Measurements from ENCODE around the gene SLCO3A1. TPM values are rescaled to one million over a fixed set of nuclear protein-coding genes. Genes with fewer than 3 reads are reported as not detected.

Gene SLCO3A1
- total RNA-seq, 1 donor from 2014 or later = 42.3 TPM

- no peak for DNase-seq (ENCODE audit: low spot score)
These were observed 149.2 kb downstream of the SLCO3A1 start for GRCh38 chr15:92002666-92003065.

DNA sequence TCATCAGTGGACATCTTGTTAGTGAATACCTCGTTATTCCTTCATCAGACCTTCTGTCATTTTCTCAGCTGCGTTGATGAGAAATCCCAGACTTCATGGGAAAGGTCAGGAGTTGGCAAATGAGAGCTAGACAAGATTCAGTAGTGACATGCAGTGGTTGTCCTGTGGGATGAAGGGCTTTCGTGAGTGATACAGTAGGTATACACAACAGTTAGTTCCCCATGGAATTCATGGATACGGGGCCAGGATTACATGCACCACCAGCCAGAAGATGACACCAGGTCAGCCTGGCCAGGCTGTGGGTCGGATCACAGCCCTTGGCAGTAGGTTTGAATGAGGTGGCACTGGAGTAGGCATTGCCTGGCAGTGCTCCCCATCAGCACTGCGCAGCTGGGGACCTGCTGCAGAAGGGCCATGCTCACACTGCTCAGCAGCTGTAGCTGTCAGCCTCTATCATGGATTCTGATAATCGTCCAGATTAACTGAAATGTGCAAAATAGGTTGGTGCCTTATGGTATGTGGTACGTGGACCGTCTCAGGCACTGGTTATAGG is 150.1 kb downstream of the SLCO3A1 start:
- DNase-seq (ENCODE audit: low spot score) = no peak

GRCh38 chr15:92005154-92005553 is 151.6 kb downstream of the SLCO3A1 start:
- DNase-seq (ENCODE audit: low spot score) = no peak

GRCh38 chr15:92006186-92007028 is 152.9 kb downstream of the SLCO3A1 start:
- no peak for DNase-seq (ENCODE audit: low spot score)

GRCh38 chr15:92009162-92009561 is 155.7 kb downstream of the SLCO3A1 start:
- no peak for DNase-seq (ENCODE audit: low spot score)

- DNase-seq (ENCODE audit: low spot score) = no peak
These were observed 158.3 kb downstream of the SLCO3A1 start for GRCh38 chr15:92011611-92012367.

- no peak for DNase-seq (ENCODE audit: low spot score)
These were observed 158.8 kb downstream of the SLCO3A1 start for GRCh38 chr15:92012368-92012629.

DNA sequence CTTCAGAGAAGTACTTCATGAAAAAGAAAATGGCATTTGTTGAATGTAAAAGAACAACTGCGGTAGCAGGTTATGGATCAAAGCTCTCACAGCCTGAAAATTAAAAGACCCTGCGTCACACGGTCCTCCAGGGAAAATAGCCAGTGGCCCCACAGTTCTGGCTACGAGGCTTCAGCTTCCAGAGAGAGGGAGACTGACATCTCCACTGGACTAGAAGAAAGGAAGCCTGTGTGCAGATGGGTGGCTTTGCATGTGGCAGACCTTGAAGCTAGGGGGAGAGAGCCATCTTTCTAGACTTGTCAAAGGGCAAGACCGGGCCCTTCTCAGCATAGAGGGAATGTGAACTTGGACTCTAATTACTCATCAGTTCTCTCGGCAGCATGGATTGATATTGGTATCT is 159.4 kb downstream of the SLCO3A1 start:
- no peak for DNase-seq (ENCODE audit: low spot score)

GRCh38 chr15:92014281-92015030 is 160.9 kb downstream of the SLCO3A1 start:
- no peak for DNase-seq (ENCODE audit: low spot score)

- no peak for DNase-seq (ENCODE audit: low spot score)
These were observed 164.5 kb downstream of the SLCO3A1 start for GRCh38 chr15:92017882-92018534.

- DNase-seq (ENCODE audit: low spot score) = no peak
These were observed 165.2 kb downstream of the SLCO3A1 start for GRCh38 chr15:92018535-92019239.

- DNase-seq (ENCODE audit: low spot score) = no peak
These were observed 166.2 kb downstream of the SLCO3A1 start for GRCh38 chr15:92019706-92020105.

DNA sequence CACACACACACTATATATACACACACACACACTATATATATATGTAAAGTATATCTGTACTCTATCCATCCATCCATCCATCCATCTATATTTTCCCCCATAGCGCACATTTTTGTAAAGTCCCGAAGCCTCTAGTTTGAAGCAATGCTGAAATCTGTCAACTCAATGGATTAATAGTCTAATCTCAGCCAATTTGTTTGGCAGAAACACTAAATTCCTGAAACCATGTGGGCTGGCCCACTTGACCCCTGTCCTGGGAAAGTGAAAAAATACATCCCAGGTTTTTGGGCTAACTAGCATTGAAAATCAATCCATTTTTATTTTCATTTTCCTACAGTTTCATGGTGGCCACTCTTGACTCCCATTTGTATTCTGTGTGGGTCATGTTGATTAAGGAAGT is 166.7 kb downstream of the SLCO3A1 start:
- DNase-seq (ENCODE audit: low spot score) = no peak

DNA sequence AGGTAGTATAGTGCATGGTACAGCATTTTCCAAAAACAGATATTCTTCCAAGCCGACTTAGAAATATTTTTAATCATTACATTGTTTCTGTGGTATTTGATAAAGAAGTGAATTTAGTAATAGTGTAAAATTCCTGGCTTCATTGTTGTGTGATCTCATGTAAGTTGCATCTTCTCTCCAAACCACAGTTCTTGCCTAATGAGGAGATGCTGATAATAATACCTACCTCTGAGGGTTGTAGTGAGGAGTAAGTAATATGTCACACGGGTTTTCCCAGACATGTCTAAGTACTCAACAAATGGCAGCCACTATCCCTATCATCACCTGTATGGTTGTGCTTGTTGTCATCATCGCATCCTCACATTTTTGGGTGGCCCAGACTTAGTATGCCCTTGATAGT is 167.3 kb downstream of the SLCO3A1 start:
- DNase-seq (ENCODE audit: low spot score) = no peak

GRCh38 chr15:92021792-92022191 is 168.3 kb downstream of the SLCO3A1 start:
- DNase-seq (ENCODE audit: low spot score) = no peak

DNA sequence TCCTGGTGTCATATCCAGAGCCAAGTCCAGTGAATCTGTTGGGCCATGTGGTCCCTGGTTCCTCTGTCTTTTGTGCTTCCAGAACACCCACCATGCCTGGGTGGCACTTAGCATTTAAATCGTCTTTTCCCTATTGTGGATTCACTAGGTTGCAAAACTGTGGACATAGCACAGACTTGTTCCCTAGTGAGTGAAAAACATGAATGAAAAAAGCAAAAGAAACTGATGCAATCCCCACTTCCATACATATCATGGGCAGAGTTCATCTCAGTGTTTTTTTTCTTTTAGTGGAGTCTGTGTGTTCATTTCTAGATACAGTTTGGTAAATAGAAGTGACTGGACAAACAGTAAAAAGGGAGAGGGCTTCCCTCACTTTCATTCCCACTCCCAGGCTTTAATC is 170.5 kb downstream of the SLCO3A1 start:
- no peak for DNase-seq (ENCODE audit: low spot score)

- no peak for DNase-seq (ENCODE audit: low spot score)
These were observed 172.3 kb downstream of the SLCO3A1 start for GRCh38 chr15:92025706-92026270.

GRCh38 chr15:92028389-92028724 is 174.8 kb downstream of the SLCO3A1 start:
- DNase-seq (ENCODE audit: low spot score) = no peak

- DNase-seq (ENCODE audit: low spot score) = no peak
These were observed 176.3 kb downstream of the SLCO3A1 start for GRCh38 chr15:92029767-92030166.

DNA sequence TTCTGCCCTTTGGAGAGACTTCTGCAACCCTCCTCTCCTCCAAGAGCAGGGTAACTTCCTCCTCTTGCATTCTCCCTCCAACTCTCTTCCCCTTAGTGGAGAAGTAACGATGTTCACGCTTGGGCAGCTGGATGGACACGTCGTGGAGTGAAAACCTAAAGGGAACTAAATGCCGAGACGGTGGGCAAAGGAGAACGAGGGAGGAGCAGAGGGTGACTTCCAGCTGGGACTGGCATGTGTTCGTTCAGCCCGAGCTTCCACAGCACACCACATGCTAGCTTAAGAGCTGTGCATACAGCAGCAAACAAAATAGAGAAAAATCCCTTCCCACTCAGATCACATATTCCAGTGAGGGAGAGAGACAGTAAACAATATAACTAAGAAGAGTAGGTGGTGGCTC is 179.8 kb downstream of the SLCO3A1 start:
- no peak for DNase-seq (ENCODE audit: low spot score)

DNA sequence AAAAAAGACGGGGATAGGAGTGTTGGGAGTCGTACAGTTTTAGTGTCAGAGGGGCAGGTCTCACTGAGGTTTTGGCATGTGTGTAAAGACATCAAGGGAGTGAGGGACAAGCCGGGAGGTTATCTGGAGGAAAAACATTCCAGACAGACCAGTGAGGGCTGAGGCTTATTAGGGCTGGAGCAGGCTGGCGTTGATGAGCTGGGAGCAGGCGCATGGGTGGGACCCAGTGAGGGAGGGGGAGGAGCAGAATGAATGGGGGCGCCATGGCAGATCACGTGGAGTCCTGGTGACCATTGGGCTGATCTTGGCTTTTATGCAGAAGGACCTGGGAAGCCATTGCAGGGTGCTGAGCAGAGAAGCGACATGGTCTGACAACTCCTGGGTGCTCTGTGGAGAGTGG is 180.2 kb downstream of the SLCO3A1 start:
- no peak for DNase-seq (ENCODE audit: low spot score)

All from ureter (tissue), 1 donor.